ELF-1 (cell line): Measurements from ENCODE around the gene ZNF227.
"Not testable (repeated sequence)": the region's sequence is repeated elsewhere in the genome, so short reads cannot be mapped to it uniquely, and the experiment has no call there.

Experiments used
- DNase-seq: peaks from one replicate; pipeline ENCODE4 v3.0.0-alpha.2; 2016; ENCODE audit warnings: low read depth, low spot score

The ZNF227 gene

GRCh38 chr19:44212250-44212865 is at the start of gene ZNF227:
ZNF227 (plus strand) TSS chr19:44212532; CDS start chr19:44217793, 5,261 bp downstream.
- peak; percentile 97 for DNase-seq

- DNase-seq, result no peak
Observed at GRCh38 chr19:44163789-44164188, 48.5 kb upstream of the ZNF227 start.

- DNase-seq, result no peak
Observed at GRCh38 chr19:44164327-44164672, 48.0 kb upstream of the ZNF227 start.

- DNase-seq, result peak; percentile 95
Observed at GRCh38 chr19:44164673-44165512, 47.4 kb upstream of the ZNF227 start, which contains the start of gene ZNF226. ZNF226 (plus strand) TSS chr19:44165100; CDS start chr19:44170081, 4,981 bp downstream.

- DNase-seq, result not testable (repeated sequence)
Observed at GRCh38 chr19:44170660-44171059, 41.7 kb upstream of the ZNF227 start.

- DNase-seq, result no peak
Observed at GRCh38 chr19:44176590-44176989, 35.7 kb upstream of the ZNF227 start.

- no peak for DNase-seq
Observed at GRCh38 chr19:44180968-44181367, 31.4 kb upstream of the ZNF227 start.

- DNase-seq, result no peak
Observed at GRCh38 chr19:44182145-44182544, 30.2 kb upstream of the ZNF227 start.

GRCh38 chr19:44190020-44190419 is 22.3 kb upstream of the ZNF227 start:
- no peak for DNase-seq

GRCh38 chr19:44192127-44192526 is 20.2 kb upstream of the ZNF227 start:
- DNase-seq, result no peak

- DNase-seq, result no peak
Observed at GRCh38 chr19:44196772-44197171, 15.6 kb upstream of the ZNF227 start.

- DNase-seq, result no peak
Observed at GRCh38 chr19:44202470-44202869, 9.9 kb upstream of the ZNF227 start.

- DNase-seq, result no peak
Observed at GRCh38 chr19:44202974-44203373, 9.4 kb upstream of the ZNF227 start.

GRCh38 chr19:44203877-44204276 is 8.5 kb upstream of the ZNF227 start:
- DNase-seq, result not testable (repeated sequence)

GRCh38 chr19:44204772-44205171 is 7.6 kb upstream of the ZNF227 start:
- no peak for DNase-seq

GRCh38 chr19:44207126-44207803 is 5.1 kb upstream of the ZNF227 start:
- peak; percentile 93 for DNase-seq

- no peak for DNase-seq
Observed at GRCh38 chr19:44212866-44213346, 574 bp downstream of the ZNF227 start.

GRCh38 chr19:44219926-44220325 is 7.6 kb downstream of the ZNF227 start:
- DNase-seq, result not testable (repeated sequence)

- DNase-seq, result not testable (repeated sequence)
Observed at GRCh38 chr19:44220761-44221160, 8.4 kb downstream of the ZNF227 start.

- DNase-seq, result not testable (repeated sequence)
Observed at GRCh38 chr19:44221291-44221690, 9.0 kb downstream of the ZNF227 start.

- no peak for DNase-seq
Observed at GRCh38 chr19:44228318-44228717, 16.0 kb downstream of the ZNF227 start.

- no peak for DNase-seq
Observed at GRCh38 chr19:44232867-44233266, 20.5 kb downstream of the ZNF227 start.
